IPS-11a (cell line): ENCODE data around the gene NLRC5.
"Not testable (repeated sequence)": the region's sequence is repeated elsewhere in the genome, so short reads cannot be mapped to it uniquely, and the experiment has no call there.

ENCODE experiments used
- H3K4me3 ChIP-seq: one replicate; pipeline ENCODE4 v1.5.1; 2013; ENCODE audit warnings: low read depth, low read length, control low read depth

The NLRC5 gene

GRCh38 chr16:56960681-56961281 lies 28.6 kb upstream of the NLRC5 start:
- H3K4me3 ChIP-seq: no peak overlapping the region

GRCh38 chr16:56961386-56961785 lies 28.0 kb upstream of the NLRC5 start:
- no peak overlapping the region for H3K4me3 ChIP-seq

GRCh38 chr16:56961851-56962281 lies 27.5 kb upstream of the NLRC5 start, which contains the start of gene CETP:
Gene CETP (plus strand): TSS chr16:56961950. CDS start chr16:56961980, 30 bp downstream.
- no peak within 1 kb of the TSS for H3K4me3 ChIP-seq

- no peak overlapping the region for H3K4me3 ChIP-seq
Observed at GRCh38 chr16:56964243-56965148, 24.9 kb upstream of the NLRC5 start.

- H3K4me3 ChIP-seq: no peak overlapping the region
Observed at GRCh38 chr16:56965149-56966092, 23.9 kb upstream of the NLRC5 start.

GRCh38 chr16:56966093-56966475 lies 23.3 kb upstream of the NLRC5 start:
- no peak overlapping the region for H3K4me3 ChIP-seq

GRCh38 chr16:56967733-56968132 lies 21.6 kb upstream of the NLRC5 start:
- no peak overlapping the region for H3K4me3 ChIP-seq

GRCh38 chr16:56969769-56970168 lies 19.6 kb upstream of the NLRC5 start:
- no peak overlapping the region for H3K4me3 ChIP-seq

GRCh38 chr16:56970934-56971767 lies 18.2 kb upstream of the NLRC5 start:
- no peak overlapping the region for H3K4me3 ChIP-seq

- H3K4me3 ChIP-seq: no peak overlapping the region
Observed at GRCh38 chr16:56971768-56972043, 17.7 kb upstream of the NLRC5 start.

- no peak overlapping the region for H3K4me3 ChIP-seq
Observed at GRCh38 chr16:56972403-56973293, 16.7 kb upstream of the NLRC5 start.

GRCh38 chr16:56973294-56973689 lies 16.1 kb upstream of the NLRC5 start:
- no peak overlapping the region for H3K4me3 ChIP-seq

GRCh38 chr16:56973899-56974298 lies 15.5 kb upstream of the NLRC5 start:
- not testable (repeated sequence) for H3K4me3 ChIP-seq

GRCh38 chr16:56974549-56975300 lies 14.6 kb upstream of the NLRC5 start:
- no peak overlapping the region for H3K4me3 ChIP-seq

- H3K4me3 ChIP-seq: no peak overlapping the region
Observed at GRCh38 chr16:56975714-56976113, 13.6 kb upstream of the NLRC5 start.

GRCh38 chr16:56977216-56977615 lies 12.1 kb upstream of the NLRC5 start:
- no peak overlapping the region for H3K4me3 ChIP-seq

GRCh38 chr16:56977823-56978430 lies 11.4 kb upstream of the NLRC5 start:
- H3K4me3 ChIP-seq: no peak overlapping the region

GRCh38 chr16:56980201-56980535 lies 9.2 kb upstream of the NLRC5 start:
- no peak overlapping the region for H3K4me3 ChIP-seq
